Esophagus (tissue), 2 donors: ENCODE measurements around the gene CAPG. TPM values are rescaled to one million over a fixed set of nuclear protein-coding genes. Genes with fewer than 3 reads are reported as not detected.
A peak's percentile ranks its signal among the peaks of the same experiment; 100 is the strongest.

Source experiments
- H3K27ac ChIP-seq, 2 donors: one replicate each; pipeline ENCODE4 v1.5.1; 2013; ENCODE audit warnings: low read depth in 2 of 2, mild to moderate bottlenecking in 2 of 2, inconsistent platforms in 1 of 2, low read length in 1 of 2, moderate library complexity in 1 of 2
- H3K27me3 ChIP-seq, 2 donors: one replicate each; pipeline ENCODE4 v1.6.1; 2013; ENCODE audit warnings: low read length in 2 of 2, control low read depth in 1 of 2, mild to moderate bottlenecking in 1 of 2; ENCODE audit not compliant: insufficient read depth in 2 of 2, control insufficient read depth in 1 of 2
- H3K36me3 ChIP-seq, 2 donors: one replicate each; pipeline ENCODE4 v1.6.1; 2013; ENCODE audit warnings: low read length in 1 of 2; ENCODE audit not compliant: control insufficient read depth in 2 of 2, insufficient read depth in 2 of 2
- H3K4me1 ChIP-seq, 2 donors: one replicate each; pipeline ENCODE4 v1.6.1; 2013; ENCODE audit warnings: low read length in 1 of 2; ENCODE audit not compliant: control insufficient read depth in 2 of 2, insufficient read depth in 2 of 2
- H3K4me3 ChIP-seq, 2 donors: one replicate each; pipeline ENCODE4 v1.5.1; 2013; ENCODE audit warnings: low read length in 2 of 2, mild to moderate bottlenecking in 2 of 2, low read depth in 1 of 2, moderate library complexity in 1 of 2
- H3K9me3 ChIP-seq, 2 donors: one replicate each; pipeline ENCODE4 v1.6.1; 2013; ENCODE audit warnings: mild to moderate bottlenecking in 2 of 2, low read depth in 1 of 2, low read length in 1 of 2, moderate library complexity in 1 of 2; ENCODE audit not compliant: control insufficient read depth in 2 of 2, insufficient read depth in 1 of 2
- WGBS, 2 donors: extraction: QIAGEN DNeasy Blood & Tissue Kit; methylation state at CpG; one replicate each; pipeline ENCODE4 v1.1.7; 2013; 5-methylcytosine and 5-hydroxymethylcytosine counted together
- polyA plus RNA-seq, 2 donors: library from polyadenylated mRNA; stranded (reverse); fragments of 200-250 nt; gene quantifications; one replicate each; pipeline ENCODE4 v1.2.3, GENCODE V29; 2013
- donor health status: healthy with polysubstance abuse.
- donor health status: Bipolar disorder and iron deficiency.

Gene CAPG
- polyA plus RNA-seq, 2 donors, result 273 to 297 TPM

GRCh38 chr2:85439025-85439472, 28.9 kb upstream of the CAPG start:
- peak overlapping the region; percentile 93 to 94 for H3K27ac ChIP-seq
- H3K4me1 ChIP-seq, result peaks cover 3 to 8% of the 10 kb centered on the region in 2 donors
- no peaks in the 10 kb centered on the region for H3K9me3 ChIP-seq
- no peak overlapping the region for H3K4me3 ChIP-seq
- H3K27me3 ChIP-seq, result no peaks in the 10 kb centered on the region
- 75 to 89% methylated on average over 6 of the region's 6 CpGs for WGBS, 2 donors
- H3K36me3 ChIP-seq, result no peaks in the 10 kb centered on the region

GRCh38 chr2:85438201-85439024, 28.2 kb upstream of the CAPG start:
- 40 to 41% methylated on average over 19 of the region's 19 CpGs for WGBS, 2 donors
- H3K4me1 ChIP-seq, result peaks cover 7 to 15% of the 10 kb centered on the region in 2 donors
- no peaks in the 10 kb centered on the region for H3K27me3 ChIP-seq
- peak overlapping the region; percentile 93 to 94 for H3K27ac ChIP-seq
- peak overlapping the region in 1 of 2 donors; percentile 41 for H3K4me3 ChIP-seq
- H3K36me3 ChIP-seq, result no peaks in the 10 kb centered on the region
- H3K9me3 ChIP-seq, result no peaks in the 10 kb centered on the region

- Histone ChIP-seq H3K4me3 (peak overlapping the region; percentile 30 to 41), H3K9me3 (no peaks in the 10 kb centered on the region), H3K27ac (peak overlapping the region; percentile 93 to 94), H3K4me1 (peaks cover 7 to 15% of the 10 kb centered on the region in 2 donors), H3K36me3 (no peaks in the 10 kb centered on the region), H3K27me3 (no peaks in the 10 kb centered on the region)
- 3 to 9% methylated on average over 44 to 64 of the region's 64 CpGs for WGBS, 2 donors
These were observed 27.5 kb upstream of the CAPG start for GRCh38 chr2:85437488-85438200.

GRCh38 chr2:85436836-85437487, 26.8 kb upstream of the CAPG start:
- Histone ChIP-seq H3K4me3 (no peak overlapping the region), H3K4me1 (peaks cover 7 to 15% of the 10 kb centered on the region in 2 donors), H3K36me3 (no peaks in the 10 kb centered on the region), H3K27me3 (no peaks in the 10 kb centered on the region), H3K9me3 (no peaks in the 10 kb centered on the region), H3K27ac (peak overlapping the region; percentile 93 to 94)
- WGBS, 2 donors, result 63 to 64% methylated on average over 10 of the region's 10 CpGs

- H3K27ac ChIP-seq, result peak overlapping the region; percentile 29 to 93
- WGBS, 2 donors, result 92 to 93% methylated on average over 16 of the region's 16 CpGs
These were observed 26.0 kb upstream of the CAPG start for GRCh38 chr2:85435981-85436835.

GRCh38 chr2:85435220-85435958, 25.2 kb upstream of the CAPG start:
- Histone ChIP-seq H3K4me1 (peaks cover 7 to 16% of the 10 kb centered on the region in 2 donors), H3K36me3 (no peaks in the 10 kb centered on the region), H3K4me3 (no peak overlapping the region), H3K27me3 (no peaks in the 10 kb centered on the region), H3K27ac (no peak overlapping the region), H3K9me3 (no peaks in the 10 kb centered on the region)
- WGBS, 2 donors, result 84 to 87% methylated on average over 21 of the region's 21 CpGs

More at GRCh38 chr2:85435981-85436835, 26.0 kb upstream of the CAPG start:
- H3K4me3 ChIP-seq, result no peak overlapping the region
- H3K4me1 ChIP-seq, result peaks cover 7 to 16% of the 10 kb centered on the region in 2 donors
- H3K36me3 ChIP-seq, result no peaks in the 10 kb centered on the region
- no peaks in the 10 kb centered on the region for H3K9me3 ChIP-seq
- H3K27me3 ChIP-seq, result no peaks in the 10 kb centered on the region

GRCh38 chr2:85434696-85435095, 24.5 kb upstream of the CAPG start:
- no peak overlapping the region for H3K27ac ChIP-seq
- no peaks in the 10 kb centered on the region for H3K36me3 ChIP-seq
- H3K9me3 ChIP-seq, result no peaks in the 10 kb centered on the region
- peaks cover 7 to 16% of the 10 kb centered on the region in 2 donors for H3K4me1 ChIP-seq
- WGBS, 2 donors, result 68 to 77% methylated on average over 7 to 8 of the region's 8 CpGs
- H3K4me3 ChIP-seq, result no peak overlapping the region
- H3K27me3 ChIP-seq, result no peaks in the 10 kb centered on the region

- Histone ChIP-seq H3K9me3 (no peaks in the 10 kb centered on the region), H3K27me3 (no peaks in the 10 kb centered on the region), H3K4me1 (peaks cover 7 to 14% of the 10 kb centered on the region in 2 donors), H3K4me3 (no peak overlapping the region), H3K27ac (peak overlapping the region; percentile 58 to 73), H3K36me3 (no peaks in the 10 kb centered on the region)
- 34 to 40% methylated on average over 6 of the region's 6 CpGs for WGBS, 2 donors
These were observed 23.4 kb upstream of the CAPG start for GRCh38 chr2:85433511-85434089.
